ENCODE measurements around the gene MARVELD1. TPM values are rescaled to one million over a fixed set of nuclear protein-coding genes. Genes with fewer than 3 reads are reported as not detected.

MARVELD1 gene
- total and polyA plus RNA-seq, 9 donors = 16.2 to 58.5 (median 40.2) TPM

GRCh38 chr10:97721871-97722780 lies 8.6 kb downstream of the MARVELD1 start:
- TF ChIP-seq POLR2A (IDR thresholded peaks at IDR 0.05) = no peak
- no peak for TF ChIP-seq CTCF (IDR thresholded peaks at IDR 0.05)
- TF ChIP-seq EP300 (IDR thresholded peaks at IDR 0.05) = no peak
- H3K4me3 ChIP-seq = no peak overlapping the region
- 77 to 88% (median 79%) methylated on average over 12 of the region's 12 CpGs for WGBS, 3 donors
- no peaks in the 10 kb centered on the region for H3K27me3 ChIP-seq
- peaks cover 2% of the 10 kb centered on the region for H3K4me1 ChIP-seq (ENCODE audit: insufficient read depth)
- H3K27ac ChIP-seq = no peak overlapping the region
- intact Hi-C loops (cut with DNase I) = loop anchor here in 1 of 4 donors (5.0 kb wide), 1 partner anchor 35 kb away; the partner anchor contains the start of gene AVPI1
- H3K36me3 ChIP-seq = no peaks in the 10 kb centered on the region
- H3K9me3 ChIP-seq = no peaks in the 10 kb centered on the region
- DNase-seq = no peak

- no peak for DNase-seq
- WGBS, 3 donors = 73 to 81% (median 79%) methylated on average over 3 of the region's 3 CpGs
- H3K4me3 ChIP-seq = no peak overlapping the region
- no peak overlapping the region for H3K27ac ChIP-seq
- no peaks in the 10 kb centered on the region for H3K36me3 ChIP-seq
- TF ChIP-seq EP300 (IDR thresholded peaks at IDR 0.05) (no peak), CTCF (IDR thresholded peaks at IDR 0.05) (no peak), POLR2A (IDR thresholded peaks at IDR 0.05) (no peak)
- H3K9me3 ChIP-seq = no peaks in the 10 kb centered on the region
- intact Hi-C loops (cut with DNase I) = loop anchor here in 1 of 4 donors (5.0 kb wide), 1 partner anchor 36 kb away; the partner anchor contains the start of gene AVPI1
- H3K4me1 ChIP-seq (ENCODE audit: insufficient read depth) = peaks cover 2% of the 10 kb centered on the region
- no peaks in the 10 kb centered on the region for H3K27me3 ChIP-seq
These were observed 9.5 kb downstream of the MARVELD1 start for GRCh38 chr10:97723001-97723400.

GRCh38 chr10:97724341-97724941 lies 10.9 kb downstream of the MARVELD1 start:
- intact Hi-C loops (cut with DNase I) = loop anchor here in 1 of 4 donors (5.0 kb wide), 1 partner anchor 37 kb away; the partner anchor contains the start of gene AVPI1
- TF ChIP-seq CTCF (IDR thresholded peaks at IDR 0.05) = no peak
- TF ChIP-seq EP300 (IDR thresholded peaks at IDR 0.05) = no peak
- TF ChIP-seq POLR2A (IDR thresholded peaks at IDR 0.05) = no peak
- no peak overlapping the region for H3K27ac ChIP-seq
- H3K36me3 ChIP-seq = no peaks in the 10 kb centered on the region
- no peaks in the 10 kb centered on the region for H3K9me3 ChIP-seq
- no peak overlapping the region for H3K4me3 ChIP-seq
- no peak for DNase-seq
- 49 to 55% (median 53%) methylated on average over 5 of the region's 5 CpGs for WGBS, 3 donors
- no peaks in the 10 kb centered on the region for H3K4me1 ChIP-seq (ENCODE audit: insufficient read depth)
- H3K27me3 ChIP-seq = no peaks in the 10 kb centered on the region

GRCh38 chr10:97726636-97727178 lies 13.2 kb downstream of the MARVELD1 start:
- intact Hi-C loops (cut with DNase I) = no loop called here
- TF ChIP-seq EP300 (IDR thresholded peaks at IDR 0.05) = no peak
- no peak for TF ChIP-seq CTCF (IDR thresholded peaks at IDR 0.05)
- TF ChIP-seq POLR2A (IDR thresholded peaks at IDR 0.05) = no peak
- Histone ChIP-seq H3K27me3 (no peaks in the 10 kb centered on the region), H3K27ac (no peak overlapping the region), H3K4me1 (ENCODE audit: insufficient read depth) (no peaks in the 10 kb centered on the region), H3K36me3 (no peaks in the 10 kb centered on the region), H3K4me3 (peak overlapping the region; percentile 20), H3K9me3 (no peaks in the 10 kb centered on the region)
- WGBS, 3 donors = 40 to 52% (median 49%) methylated on average over 8 of the region's 8 CpGs
- DNase-seq = peak in 1 of 5 donors; percentile 23

All from ovary (tissue), 9 donors.